ENCODE data around the gene SEC23IP. TPM values are rescaled to one million over a fixed set of nuclear protein-coding genes. Genes with fewer than 3 reads are reported as not detected.
"Not testable (repeated sequence)": the region's sequence is repeated elsewhere in the genome, so short reads cannot be mapped to it uniquely, and the experiment has no call there.

The SEC23IP gene
- total RNA-seq, 1 donor from 2014 or later, result 17.7 TPM

DNA sequence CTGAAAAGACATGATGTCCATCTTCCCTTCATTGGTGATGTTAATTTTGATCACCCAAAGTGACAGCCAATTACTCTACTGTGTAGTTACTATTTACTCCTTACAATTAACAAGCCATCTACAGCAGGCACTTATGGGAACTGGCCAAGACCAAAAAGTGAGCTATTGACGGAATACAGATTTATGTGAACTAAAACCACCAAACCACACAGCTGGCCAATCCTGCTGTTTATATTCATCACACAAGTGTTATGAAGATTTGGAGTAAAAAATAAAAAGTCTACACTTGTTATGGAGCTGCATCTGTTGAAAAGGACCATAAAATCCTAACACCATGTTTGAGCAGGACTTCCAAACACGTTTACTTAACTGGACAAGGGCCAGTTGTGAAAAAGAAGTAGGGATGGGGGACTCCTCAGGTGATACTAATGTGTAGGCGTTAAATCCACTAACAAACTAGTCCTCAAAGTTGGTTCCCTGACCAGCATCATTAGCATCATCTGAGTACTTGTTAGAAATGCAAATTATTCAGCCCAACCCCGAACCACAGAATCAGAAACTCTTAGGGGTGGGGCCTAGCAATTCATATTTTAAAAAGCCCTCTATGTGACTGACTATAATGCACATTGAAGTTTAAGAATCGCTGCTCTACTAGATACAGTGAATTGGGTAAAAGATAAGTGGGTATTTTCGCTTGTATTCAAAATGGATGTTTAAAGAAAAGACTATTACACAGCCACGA, 31.5 kb upstream of the SEC23IP start:
- Histone ChIP-seq H3K4me1 (ENCODE audit: control insufficient read depth in 3 of 3, insufficient read depth in 3 of 3, low read length in 3 of 3) (peaks cover 0 to 5% (median 0%) of the 10 kb centered on the region in 3 donors), H3K27ac (ENCODE audit: low read depth, low read length) (no peak overlapping the region), H3K9me3 (ENCODE audit: control insufficient read depth in 3 of 3, low read length in 3 of 3) (no peaks in the 10 kb centered on the region), H3K9ac (ENCODE audit: low read depth in 1 of 3, low read length in 3 of 3) (no peak overlapping the region), H3K4me3 (ENCODE audit: low read length in 3 of 3) (no peak overlapping the region), H3K27me3 (ENCODE audit: control insufficient read depth in 3 of 3, insufficient read depth in 3 of 3, low read length in 3 of 3) (no peaks in the 10 kb centered on the region), H3K36me3 (ENCODE audit: control insufficient read depth in 3 of 3, insufficient read depth in 3 of 3, low read length in 3 of 3) (peaks cover 0 to 10% (median 10%) of the 10 kb centered on the region in 3 donors)

DNA sequence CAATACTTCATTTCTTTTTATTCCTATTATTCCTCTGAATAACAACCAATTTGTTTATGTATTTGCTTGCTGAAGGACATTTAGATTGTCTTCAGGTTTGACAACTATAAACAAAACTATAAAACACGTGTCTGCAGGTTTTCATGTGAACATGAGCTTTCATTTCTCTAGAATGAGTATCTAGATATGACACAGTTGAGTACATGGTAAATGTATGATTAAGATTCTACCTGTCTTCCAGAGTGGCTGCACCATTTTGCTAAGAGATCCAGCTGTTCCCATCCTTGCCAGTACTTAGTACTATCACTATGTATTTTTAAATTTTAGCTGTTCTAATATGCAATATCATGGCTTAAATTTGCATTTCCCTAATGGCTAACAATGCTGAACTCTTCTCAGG, 30.0 kb upstream of the SEC23IP start:
- no peak overlapping the region for H3K9ac ChIP-seq (ENCODE audit: low read depth in 1 of 3, low read length in 3 of 3)
- H3K27me3 ChIP-seq (ENCODE audit: control insufficient read depth in 3 of 3, insufficient read depth in 3 of 3, low read length in 3 of 3), result no peaks in the 10 kb centered on the region
- H3K9me3 ChIP-seq (ENCODE audit: control insufficient read depth in 3 of 3, low read length in 3 of 3), result no peaks in the 10 kb centered on the region
- no peak overlapping the region for H3K27ac ChIP-seq (ENCODE audit: low read depth, low read length)
- H3K4me3 ChIP-seq (ENCODE audit: low read length in 3 of 3), result no peak overlapping the region
- peaks cover 0 to 7% (median 5%) of the 10 kb centered on the region in 3 donors for H3K36me3 ChIP-seq (ENCODE audit: control insufficient read depth in 3 of 3, insufficient read depth in 3 of 3, low read length in 3 of 3)
- peaks cover 0 to 5% (median 0%) of the 10 kb centered on the region in 3 donors for H3K4me1 ChIP-seq (ENCODE audit: control insufficient read depth in 3 of 3, insufficient read depth in 3 of 3, low read length in 3 of 3)

- Histone ChIP-seq H3K4me1 (ENCODE audit: control insufficient read depth in 3 of 3, insufficient read depth in 3 of 3, low read length in 3 of 3) (peaks cover 0 to 5% (median 0%) of the 10 kb centered on the region in 3 donors), H3K4me3 (ENCODE audit: low read length in 3 of 3) (no peak overlapping the region)
These were observed 28.5 kb upstream of the SEC23IP start for GRCh38 chr10:119863951-119864565.

GRCh38 chr10:119865699-119866240, 26.8 kb upstream of the SEC23IP start:
- H3K27ac ChIP-seq (ENCODE audit: low read depth, low read length), result no peak overlapping the region
- H3K4me1 ChIP-seq (ENCODE audit: control insufficient read depth in 3 of 3, insufficient read depth in 3 of 3, low read length in 3 of 3), result peaks cover 0 to under 1% (median 0%) of the 10 kb centered on the region in 3 donors
- H3K9me3 ChIP-seq (ENCODE audit: control insufficient read depth in 3 of 3, low read length in 3 of 3), result no peaks in the 10 kb centered on the region
- H3K9ac ChIP-seq (ENCODE audit: low read depth in 1 of 3, low read length in 3 of 3), result no peak overlapping the region
- H3K27me3 ChIP-seq (ENCODE audit: control insufficient read depth in 3 of 3, insufficient read depth in 3 of 3, low read length in 3 of 3), result no peaks in the 10 kb centered on the region
- no peaks in the 10 kb centered on the region for H3K36me3 ChIP-seq (ENCODE audit: control insufficient read depth in 3 of 3, insufficient read depth in 3 of 3, low read length in 3 of 3)
- no peak overlapping the region for H3K4me3 ChIP-seq (ENCODE audit: low read length in 3 of 3)

More at GRCh38 chr10:119863951-119864565, 28.5 kb upstream of the SEC23IP start:
- Histone ChIP-seq H3K9ac (ENCODE audit: low read depth in 1 of 3, low read length in 3 of 3) (no peak overlapping the region), H3K27ac (ENCODE audit: low read depth, low read length) (no peak overlapping the region), H3K9me3 (ENCODE audit: control insufficient read depth in 3 of 3, low read length in 3 of 3) (no peaks in the 10 kb centered on the region), H3K36me3 (ENCODE audit: control insufficient read depth in 3 of 3, insufficient read depth in 3 of 3, low read length in 3 of 3) (no peaks in the 10 kb centered on the region), H3K27me3 (ENCODE audit: control insufficient read depth in 3 of 3, insufficient read depth in 3 of 3, low read length in 3 of 3) (no peaks in the 10 kb centered on the region)

GRCh38 chr10:119867317-119867716, 25.2 kb upstream of the SEC23IP start:
- H3K27ac ChIP-seq (ENCODE audit: low read depth, low read length), result no peak overlapping the region
- H3K9me3 ChIP-seq (ENCODE audit: control insufficient read depth in 3 of 3, low read length in 3 of 3), result no peaks in the 10 kb centered on the region
- no peaks in the 10 kb centered on the region for H3K36me3 ChIP-seq (ENCODE audit: control insufficient read depth in 3 of 3, insufficient read depth in 3 of 3, low read length in 3 of 3)
- peaks cover 7 to 11% (median 10%) of the 10 kb centered on the region in 3 donors for H3K4me1 ChIP-seq (ENCODE audit: control insufficient read depth in 3 of 3, insufficient read depth in 3 of 3, low read length in 3 of 3)
- no peak overlapping the region for H3K9ac ChIP-seq (ENCODE audit: low read depth in 1 of 3, low read length in 3 of 3)
- H3K4me3 ChIP-seq (ENCODE audit: low read length in 3 of 3), result no peak overlapping the region
- H3K27me3 ChIP-seq (ENCODE audit: control insufficient read depth in 3 of 3, insufficient read depth in 3 of 3, low read length in 3 of 3), result no peaks in the 10 kb centered on the region

GRCh38 chr10:119869398-119869797, 23.1 kb upstream of the SEC23IP start:
- not testable (repeated sequence) for H3K36me3 ChIP-seq (ENCODE audit: control insufficient read depth in 3 of 3, insufficient read depth in 3 of 3, low read length in 3 of 3); H3K9ac ChIP-seq (ENCODE audit: low read depth in 1 of 3, low read length in 3 of 3); H3K9me3 ChIP-seq (ENCODE audit: control insufficient read depth in 3 of 3, low read length in 3 of 3); H3K27ac ChIP-seq (ENCODE audit: low read depth, low read length); H3K27me3 ChIP-seq (ENCODE audit: control insufficient read depth in 3 of 3, insufficient read depth in 3 of 3, low read length in 3 of 3); H3K4me3 ChIP-seq (ENCODE audit: low read length in 3 of 3)
- H3K4me1 ChIP-seq (ENCODE audit: control insufficient read depth in 3 of 3, insufficient read depth in 3 of 3, low read length in 3 of 3), result peaks cover 11 to 14% (median 11%) of the 10 kb centered on the region in 3 donors

DNA sequence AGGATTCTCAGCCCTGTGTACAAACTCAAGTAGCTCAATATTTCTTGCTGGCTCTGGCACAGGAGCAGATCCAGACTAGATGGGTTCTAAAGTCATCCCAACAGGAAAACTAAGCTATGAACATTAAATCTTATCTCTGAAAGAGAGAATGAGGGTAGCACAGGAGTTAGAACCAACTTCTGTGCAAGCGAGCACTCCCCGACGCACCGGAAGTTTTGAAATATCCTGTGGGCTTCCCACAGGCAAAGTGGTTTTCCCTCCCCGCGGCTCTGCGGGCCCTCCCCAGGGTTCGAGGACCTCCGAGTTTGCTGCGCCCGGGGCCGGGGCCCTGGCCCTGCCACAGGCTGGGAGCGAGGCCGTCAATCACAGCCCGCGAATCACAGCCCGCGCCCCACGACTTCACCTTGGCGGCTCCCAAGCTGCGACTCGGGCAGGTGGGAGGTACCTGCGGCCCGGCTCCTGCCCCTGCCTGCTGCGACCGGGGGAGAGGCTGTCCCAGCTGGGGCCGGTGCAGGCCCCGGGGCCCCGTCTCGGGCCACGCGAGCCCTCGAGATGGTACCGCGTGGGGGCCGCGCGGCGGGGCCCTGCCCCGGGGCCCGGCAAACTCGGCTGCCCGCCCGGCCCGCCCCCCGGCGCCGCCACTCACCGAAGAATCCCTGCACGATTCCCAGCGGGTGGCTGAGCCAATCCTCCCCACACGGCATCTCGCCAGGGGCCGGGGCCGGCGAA, 20.5 kb upstream of the SEC23IP start:
- Histone ChIP-seq H3K9me3 (ENCODE audit: control insufficient read depth in 3 of 3, low read length in 3 of 3) (no peaks in the 10 kb centered on the region), H3K27me3 (ENCODE audit: control insufficient read depth in 3 of 3, insufficient read depth in 3 of 3, low read length in 3 of 3) (no peaks in the 10 kb centered on the region), H3K4me3 (ENCODE audit: low read length in 3 of 3) (peak overlapping the region; percentile 72 to 92 (median 91)), H3K27ac (ENCODE audit: low read depth, low read length) (peak overlapping the region; percentile 62), H3K36me3 (ENCODE audit: control insufficient read depth in 3 of 3, insufficient read depth in 3 of 3, low read length in 3 of 3) (no peaks in the 10 kb centered on the region), H3K4me1 (ENCODE audit: control insufficient read depth in 3 of 3, insufficient read depth in 3 of 3, low read length in 3 of 3) (peaks cover 11 to 14% (median 11%) of the 10 kb centered on the region in 3 donors), H3K9ac (ENCODE audit: low read depth in 1 of 3, low read length in 3 of 3) (peak overlapping the region; percentile 80 to 92 (median 85))

DNA sequence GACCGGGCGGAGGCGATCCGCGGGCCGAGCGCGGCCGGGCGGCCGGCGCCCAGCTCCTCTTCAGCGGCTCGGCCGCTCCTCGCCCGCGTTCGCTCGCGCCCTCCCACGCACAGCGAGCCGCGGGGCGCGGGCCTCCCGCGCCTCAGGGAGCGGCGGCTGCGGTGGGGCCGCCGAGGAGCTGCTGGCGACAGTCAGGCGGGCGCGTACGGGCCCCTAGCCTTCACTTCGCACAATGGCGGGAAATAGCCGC, 20.0 kb upstream of the SEC23IP start, which contains the start of gene MCMBP:
MCMBP (minus strand) TSS at position 234 of the 250 bp plus-strand sequence. CDS start 259 bp downstream, outside the sequence.
- Histone ChIP-seq H3K4me1 (ENCODE audit: control insufficient read depth in 3 of 3, insufficient read depth in 3 of 3, low read length in 3 of 3) (peaks cover 11 to 14% (median 11%) of the 10 kb centered on the region in 3 donors), H3K9ac (ENCODE audit: low read depth in 1 of 3, low read length in 3 of 3) (peak within 1 kb of the TSS; percentile 90 to 93 (median 92)), H3K27ac (ENCODE audit: low read depth, low read length) (peak within 1 kb of the TSS; percentile 75), H3K27me3 (ENCODE audit: control insufficient read depth in 3 of 3, insufficient read depth in 3 of 3, low read length in 3 of 3) (no peaks in the 10 kb centered on the region), H3K36me3 (ENCODE audit: control insufficient read depth in 3 of 3, insufficient read depth in 3 of 3, low read length in 3 of 3) (no peaks in the 10 kb centered on the region), H3K4me3 (ENCODE audit: low read length in 3 of 3) (peak within 1 kb of the TSS; percentile 88 to 92 (median 91)), H3K9me3 (ENCODE audit: control insufficient read depth in 3 of 3, low read length in 3 of 3) (no peaks in the 10 kb centered on the region)

DNA sequence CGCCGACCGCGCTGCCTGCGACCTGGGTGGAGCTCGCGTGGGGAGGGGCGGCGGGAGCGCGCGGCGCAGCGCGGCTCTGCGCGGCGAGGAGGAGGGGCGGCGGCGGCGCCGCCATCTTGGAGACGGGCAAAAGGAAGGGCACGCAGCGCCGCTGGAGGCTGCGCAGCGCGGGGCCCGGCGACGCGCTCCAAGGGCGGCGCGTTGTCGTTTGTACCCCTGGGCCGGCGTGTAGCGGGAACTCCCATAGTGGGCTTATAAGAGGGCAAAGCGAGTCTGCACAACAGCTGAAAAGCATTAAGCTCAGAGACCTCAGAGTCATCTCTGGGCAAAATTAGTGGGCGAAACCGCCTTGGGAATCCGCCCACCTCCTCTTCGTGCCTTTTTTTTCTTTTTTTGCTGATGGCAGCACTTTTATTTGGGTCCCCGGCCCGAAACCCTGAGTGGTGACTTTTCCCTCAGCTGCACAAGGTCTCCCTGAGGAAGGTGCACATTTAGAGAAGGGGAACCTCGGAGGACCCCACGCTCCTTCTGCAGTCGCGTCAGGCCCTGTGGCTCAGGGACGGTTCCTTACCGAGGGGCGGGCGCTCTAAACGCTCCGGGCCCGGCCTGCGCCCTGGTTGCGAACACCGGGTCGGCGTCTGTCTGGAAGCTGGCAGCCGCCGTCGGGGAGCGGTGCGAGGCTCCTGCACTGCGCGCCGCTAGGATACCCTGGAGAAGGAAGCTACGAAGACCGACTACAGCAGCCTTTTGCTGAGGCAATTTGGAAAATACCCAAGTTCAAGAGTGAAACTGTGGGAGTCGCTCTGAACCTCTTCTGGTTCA, 19.5 kb upstream of the SEC23IP start:
- Histone ChIP-seq H3K27me3 (ENCODE audit: control insufficient read depth in 3 of 3, insufficient read depth in 3 of 3, low read length in 3 of 3) (no peaks in the 10 kb centered on the region), H3K27ac (ENCODE audit: low read depth, low read length) (peak overlapping the region; percentile 75), H3K4me1 (ENCODE audit: control insufficient read depth in 3 of 3, insufficient read depth in 3 of 3, low read length in 3 of 3) (peaks cover 11 to 14% (median 11%) of the 10 kb centered on the region in 3 donors), H3K36me3 (ENCODE audit: control insufficient read depth in 3 of 3, insufficient read depth in 3 of 3, low read length in 3 of 3) (no peaks in the 10 kb centered on the region), H3K9me3 (ENCODE audit: control insufficient read depth in 3 of 3, low read length in 3 of 3) (no peaks in the 10 kb centered on the region), H3K4me3 (ENCODE audit: low read length in 3 of 3) (peak overlapping the region; percentile 88 to 92 (median 91)), H3K9ac (ENCODE audit: low read depth in 1 of 3, low read length in 3 of 3) (peak overlapping the region; percentile 90 to 93 (median 92))

Data from skeletal muscle tissue (tissue), 4 donors.